GM21576 (cell line): Measurements from ENCODE around the gene OR4C3.
"Not testable (repeated sequence)": the region's sequence is repeated elsewhere in the genome, so short reads cannot be mapped to it uniquely, and the experiment has no call there.

Source experiments
- ATAC-seq: cut with Tn5 transposase; IDR thresholded peaks from one replicate; pipeline ENCODE4 v1.9.1; 2021; ENCODE audit warnings: mild to moderate bottlenecking, moderate library complexity; ENCODE audit not compliant: unreplicated experiment

The OR4C3 gene

GRCh38 chr11:48324620-48325019 lies at the start of gene OR4C3:
Gene OR4C3, plus strand, starts transcription at chr11:48324920. Its CDS starts 102 bp downstream, at chr11:48325022.
- not testable (repeated sequence) for ATAC-seq

GRCh38 chr11:48305923-48306322 lies 18.8 kb upstream of the OR4C3 start, which contains the start of gene OR4S1:
Gene OR4S1, plus strand, starts transcription at chr11:48306223. Its CDS starts 0 bp downstream, at chr11:48306223.
- no peak for ATAC-seq

DNA sequence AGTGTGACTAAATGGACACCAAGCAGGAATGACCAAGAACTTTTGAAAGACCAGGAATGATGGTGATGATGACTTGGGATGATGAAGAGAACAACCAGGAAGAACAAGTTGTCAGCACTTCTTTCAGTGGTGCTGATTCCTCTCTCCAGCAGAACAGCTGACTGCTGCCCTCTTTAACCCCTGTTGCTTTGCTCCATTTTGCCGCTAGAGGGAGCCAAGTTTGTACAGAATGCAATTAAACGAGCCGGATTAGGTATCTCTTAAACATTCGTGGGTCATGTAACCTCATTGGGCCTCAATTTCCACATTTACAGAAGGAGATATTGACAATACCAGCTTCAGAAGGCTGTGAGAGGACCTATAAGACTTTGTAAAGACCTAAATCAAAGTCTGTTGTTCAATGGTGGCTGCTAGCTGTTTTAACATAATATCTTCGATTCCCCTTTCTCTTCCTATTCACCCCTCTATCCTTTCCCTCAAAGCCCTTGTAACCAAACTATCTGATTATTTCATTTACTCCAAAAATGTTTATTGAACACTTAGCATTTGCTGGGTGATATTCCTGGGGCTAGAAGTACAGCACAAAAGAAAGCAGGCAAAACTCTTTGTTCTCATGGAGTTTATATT lies 16.8 kb upstream of the OR4C3 start:
- peak; percentile 92 for ATAC-seq

DNA sequence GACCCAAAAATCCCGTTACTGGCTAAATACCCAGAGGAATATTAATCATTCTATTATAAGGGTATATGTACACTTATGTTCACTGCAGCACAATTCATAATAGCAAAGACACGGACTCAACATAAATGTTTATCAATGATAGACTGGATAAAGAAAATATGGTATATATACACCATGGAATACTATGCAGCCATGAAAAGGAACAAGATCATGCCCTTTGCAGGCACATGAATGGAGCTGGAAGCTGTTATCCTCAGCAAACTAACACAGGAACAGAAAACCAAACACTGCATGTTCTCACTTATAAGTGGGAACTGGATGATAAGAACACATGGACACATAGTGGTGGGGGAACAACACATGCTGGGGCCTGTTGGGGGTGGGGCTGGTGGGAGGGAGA lies 11.1 kb upstream of the OR4C3 start:
- ATAC-seq: not testable (repeated sequence)

DNA sequence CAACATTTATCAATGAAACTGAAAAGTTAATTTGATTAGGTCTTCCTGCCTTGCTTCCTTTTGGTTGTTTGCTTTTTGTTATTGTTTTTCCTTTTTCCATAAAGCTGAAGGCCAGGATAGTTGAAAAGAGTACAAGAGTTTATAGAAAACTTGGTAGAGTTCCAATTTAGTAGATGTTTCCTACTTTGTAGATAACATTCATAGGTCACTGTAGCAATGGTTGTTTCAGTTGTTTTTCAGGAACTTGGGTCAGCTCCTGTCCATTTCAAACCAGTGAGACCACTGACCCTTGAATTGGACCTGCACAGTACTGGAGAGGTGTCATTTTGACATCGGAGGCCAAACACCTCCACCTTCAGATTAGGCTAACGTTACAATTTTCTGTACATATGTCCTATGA lies 4.9 kb upstream of the OR4C3 start:
- not testable (repeated sequence) for ATAC-seq

DNA sequence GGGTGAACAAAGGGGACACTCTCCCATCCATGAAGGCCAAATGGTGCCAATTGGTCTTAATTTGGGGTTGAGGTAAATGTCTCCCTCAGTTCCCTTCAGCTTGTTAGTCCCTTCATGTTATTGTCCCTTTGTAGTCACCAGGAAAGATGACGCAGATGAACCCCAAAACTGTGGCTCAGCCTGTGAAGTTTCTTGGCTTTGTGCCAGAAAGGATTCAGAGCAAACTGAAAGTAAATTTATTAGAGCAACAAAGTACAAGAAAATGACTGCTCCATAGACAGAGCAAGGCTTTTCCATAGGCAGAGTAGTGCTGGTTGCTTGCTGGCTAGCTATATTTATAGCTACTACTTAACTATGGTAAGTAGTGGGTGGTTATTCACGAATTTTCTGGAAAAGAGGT lies 16.7 kb downstream of the OR4C3 start:
- ATAC-seq: no peak

- ATAC-seq: not testable (repeated sequence)
Measured at GRCh38 chr11:48342505-48342904, 17.8 kb downstream of the OR4C3 start.

- ATAC-seq: not testable (repeated sequence)
Measured at GRCh38 chr11:48346286-48346685, 21.6 kb downstream of the OR4C3 start.

DNA sequence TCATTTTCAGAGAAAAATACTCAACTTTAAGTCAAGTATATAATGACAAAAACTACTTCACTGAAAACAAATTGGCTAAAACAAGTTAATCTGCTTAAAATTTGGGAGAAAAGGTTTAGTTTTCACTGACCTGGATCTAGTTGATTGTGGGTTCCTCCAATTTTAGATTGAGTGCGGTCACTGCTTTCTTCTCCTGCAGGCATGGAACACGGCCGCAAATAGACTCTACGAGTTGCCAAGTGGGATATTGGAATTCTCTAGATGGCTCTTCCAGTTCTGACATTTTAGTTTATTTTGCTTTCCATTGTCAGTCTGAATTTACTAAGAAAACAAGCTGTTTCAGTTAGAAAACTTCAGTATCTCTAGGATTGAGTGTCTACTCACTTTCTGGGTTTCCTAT lies 29.3 kb downstream of the OR4C3 start:
- no peak for ATAC-seq

- no peak for ATAC-seq
Measured at GRCh38 chr11:48354677-48355076, 30.0 kb downstream of the OR4C3 start.

- not testable (repeated sequence) for ATAC-seq
Measured at GRCh38 chr11:48361289-48361688, 36.6 kb downstream of the OR4C3 start.

- ATAC-seq: no peak
Measured at GRCh38 chr11:48366365-48366764, 41.6 kb downstream of the OR4C3 start, which contains the start of gene OR4C5. Gene OR4C5, minus strand, starts transcription at chr11:48366465. Its CDS starts 0 bp downstream, at chr11:48366465.
